HS-5 (cell line): ENCODE data around the gene ZCRB1.
A peak's percentile ranks its signal among the peaks of the same experiment; 100 is the strongest.
"Not testable (repeated sequence)": the region's sequence is repeated elsewhere in the genome, so short reads cannot be mapped to it uniquely, and the experiment has no call there.

ENCODE experiments used
- DNase-seq: peaks from one replicate; pipeline ENCODE4 v3.0.0-alpha.2; 2012; ENCODE audit warnings: low read depth

Gene ZCRB1

GRCh38 chr12:42325653-42326474 lies at the start of gene ZCRB1, which contains the start of gene PPHLN1:
Gene ZCRB1, minus strand, starts transcription at chr12:42326094. Its CDS starts 1,992 bp downstream, at chr12:42324102.
Gene PPHLN1, plus strand, starts transcription at chr12:42326167. Its CDS starts 9,736 bp downstream, at chr12:42335903.
- DNase-seq, result peak; percentile 44

- DNase-seq, result no peak
Observed at GRCh38 chr12:42373669-42374068, 47.8 kb upstream of the ZCRB1 start.

- peak; percentile 23 for DNase-seq
Observed at GRCh38 chr12:42372154-42372791, 46.4 kb upstream of the ZCRB1 start.

- no peak for DNase-seq
Observed at GRCh38 chr12:42370013-42370412, 44.1 kb upstream of the ZCRB1 start.

GRCh38 chr12:42365486-42365885 lies 39.6 kb upstream of the ZCRB1 start:
- DNase-seq, result no peak

- DNase-seq, result no peak
Observed at GRCh38 chr12:42364692-42365091, 38.8 kb upstream of the ZCRB1 start.

GRCh38 chr12:42362647-42363260 lies 36.9 kb upstream of the ZCRB1 start:
- DNase-seq, result no peak

- no peak for DNase-seq
Observed at GRCh38 chr12:42361909-42362646, 36.2 kb upstream of the ZCRB1 start.

- DNase-seq, result peak; percentile 3
Observed at GRCh38 chr12:42360747-42361403, 35.0 kb upstream of the ZCRB1 start.

- no peak for DNase-seq
Observed at GRCh38 chr12:42356344-42356743, 30.4 kb upstream of the ZCRB1 start.

GRCh38 chr12:42350021-42350407 lies 24.1 kb upstream of the ZCRB1 start:
- DNase-seq, result not testable (repeated sequence)

- not testable (repeated sequence) for DNase-seq
Observed at GRCh38 chr12:42349119-42350020, 23.5 kb upstream of the ZCRB1 start.

GRCh38 chr12:42346403-42347002 lies 20.6 kb upstream of the ZCRB1 start:
- DNase-seq, result no peak

GRCh38 chr12:42343721-42344120 lies 17.8 kb upstream of the ZCRB1 start:
- DNase-seq, result no peak

- no peak for DNase-seq
Observed at GRCh38 chr12:42342028-42342427, 16.1 kb upstream of the ZCRB1 start.

- DNase-seq, result no peak
Observed at GRCh38 chr12:42338280-42338679, 12.4 kb upstream of the ZCRB1 start.

- no peak for DNase-seq
Observed at GRCh38 chr12:42336286-42336685, 10.4 kb upstream of the ZCRB1 start.

GRCh38 chr12:42332301-42333285 lies 6.7 kb upstream of the ZCRB1 start:
- DNase-seq, result peak; percentile 19

GRCh38 chr12:42330097-42330496 lies 4.2 kb upstream of the ZCRB1 start:
- not testable (repeated sequence) for DNase-seq
